ENCODE results near the gene KIT.

Gene KIT

DNA sequence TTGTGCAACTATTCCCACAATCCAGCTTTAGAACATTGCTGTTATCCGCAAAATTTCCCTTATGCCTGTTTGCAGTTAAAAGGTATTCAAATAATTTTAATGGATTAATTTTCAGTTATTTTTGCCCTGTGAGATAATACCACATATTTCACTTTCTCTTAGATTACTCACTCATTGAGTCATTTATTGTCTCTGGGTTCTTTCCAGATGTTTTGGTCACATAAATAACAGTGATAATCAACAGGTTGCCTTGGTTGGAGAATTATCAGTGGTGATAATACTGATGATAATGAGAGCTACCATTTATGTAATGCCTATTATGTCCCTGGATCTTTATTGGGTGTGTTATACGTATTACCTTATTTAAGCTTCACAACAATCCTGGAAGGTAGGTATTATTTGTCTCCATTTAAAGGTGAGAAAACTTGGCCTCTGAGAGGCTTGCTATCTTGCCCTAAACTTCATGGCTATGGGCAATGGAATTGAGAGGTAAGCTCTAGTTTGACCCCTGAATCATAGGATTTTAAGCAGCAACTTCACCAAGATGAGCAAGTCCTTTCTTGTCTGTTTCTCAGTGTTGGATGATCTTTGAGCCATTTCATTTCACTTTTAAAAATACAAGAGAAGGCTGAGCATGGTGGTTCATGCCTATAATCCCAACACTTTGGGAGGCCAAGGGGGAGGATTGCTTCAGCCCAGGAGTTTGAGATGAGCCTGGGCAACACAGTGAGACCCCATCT lies 87.4 kb downstream of the KIT start:
- no peak for DNase-seq (ENCODE audit: low spot score)

DNA sequence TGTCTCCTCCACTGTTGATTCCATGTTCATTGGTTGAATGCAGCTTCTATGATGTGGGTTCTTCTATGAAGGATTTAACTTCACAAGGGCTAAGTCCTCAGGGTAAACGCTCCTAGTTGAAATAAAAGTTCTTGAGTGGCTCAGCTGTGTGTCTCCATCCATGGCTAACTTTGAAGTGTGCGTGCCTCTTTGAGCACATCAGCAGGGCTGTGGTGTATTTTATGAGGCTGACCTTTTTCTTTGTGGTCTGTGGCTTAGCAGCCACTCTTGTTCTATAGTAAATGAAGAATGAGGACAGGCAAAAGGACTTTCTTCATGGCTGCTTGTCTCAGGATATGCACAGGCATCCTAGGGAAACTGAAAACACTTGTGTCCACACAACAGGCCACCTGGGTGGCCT lies 88.5 kb downstream of the KIT start:
- DNase-seq (ENCODE audit: low spot score) = no peak

- DNase-seq (ENCODE audit: low spot score) = no peak
These were observed 92.6 kb downstream of the KIT start for GRCh38 chr4:54750341-54750740.

DNA sequence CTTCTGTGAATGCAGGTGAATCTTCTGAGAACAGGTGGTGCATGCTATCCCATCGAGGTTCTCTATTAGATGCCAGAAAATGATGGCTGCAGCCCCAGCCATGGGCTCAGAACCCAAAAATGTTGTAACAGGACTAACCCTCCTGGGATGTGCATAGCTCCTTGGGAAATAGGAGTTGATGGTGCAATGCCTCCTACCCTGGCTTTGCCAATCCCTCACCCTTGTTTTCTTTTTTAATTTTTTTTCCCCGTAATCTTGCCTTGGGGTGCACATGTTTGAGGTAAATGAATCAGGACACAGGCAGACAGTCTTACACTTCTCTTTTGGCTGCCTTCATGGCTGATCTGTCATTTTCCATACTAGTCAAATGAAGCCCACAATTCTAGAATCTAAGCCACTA lies 96.6 kb downstream of the KIT start:
- no peak for DNase-seq (ENCODE audit: low spot score)

- DNase-seq (ENCODE audit: low spot score) = no peak
These were observed 106.7 kb downstream of the KIT start for GRCh38 chr4:54764476-54764875.

GRCh38 chr4:54767376-54767775 lies 109.6 kb downstream of the KIT start:
- no peak for DNase-seq (ENCODE audit: low spot score)

- DNase-seq (ENCODE audit: low spot score) = no peak
These were observed 115.3 kb downstream of the KIT start for GRCh38 chr4:54773022-54773421.

GRCh38 chr4:54779036-54779435 lies 121.3 kb downstream of the KIT start:
- no peak for DNase-seq (ENCODE audit: low spot score)

DNA sequence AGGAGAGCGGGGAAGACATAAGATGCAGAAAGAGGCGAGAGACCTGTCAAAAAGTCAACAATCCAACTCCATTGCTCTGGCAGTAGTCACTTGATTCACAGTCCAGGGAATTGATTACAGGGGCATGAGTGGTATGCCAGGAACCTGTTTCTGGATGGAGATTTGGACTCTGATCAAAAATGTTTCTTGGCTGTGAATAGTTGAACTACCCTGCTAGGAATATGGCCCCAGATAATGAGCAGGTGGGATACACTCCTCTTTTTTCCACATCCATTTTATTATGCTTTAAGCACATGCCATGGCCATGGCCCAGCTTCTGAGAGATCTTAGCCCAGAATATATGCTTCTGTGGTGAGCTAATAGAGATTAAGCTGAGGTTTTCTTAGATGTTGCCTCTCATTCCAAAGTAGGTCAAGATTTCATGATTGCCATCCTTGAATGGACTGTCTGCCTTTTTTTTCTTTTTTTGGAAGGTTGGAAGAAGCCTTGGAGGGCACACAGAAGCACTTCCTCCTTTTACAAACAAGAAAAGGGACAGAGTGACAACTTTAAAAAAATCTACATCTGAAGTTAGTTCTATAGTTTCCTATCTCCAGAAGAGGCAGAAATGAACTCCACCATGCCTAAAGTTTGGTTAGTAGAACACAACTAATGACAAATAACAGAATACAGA lies 121.9 kb downstream of the KIT start:
- DNase-seq (ENCODE audit: low spot score) = no peak

DNA sequence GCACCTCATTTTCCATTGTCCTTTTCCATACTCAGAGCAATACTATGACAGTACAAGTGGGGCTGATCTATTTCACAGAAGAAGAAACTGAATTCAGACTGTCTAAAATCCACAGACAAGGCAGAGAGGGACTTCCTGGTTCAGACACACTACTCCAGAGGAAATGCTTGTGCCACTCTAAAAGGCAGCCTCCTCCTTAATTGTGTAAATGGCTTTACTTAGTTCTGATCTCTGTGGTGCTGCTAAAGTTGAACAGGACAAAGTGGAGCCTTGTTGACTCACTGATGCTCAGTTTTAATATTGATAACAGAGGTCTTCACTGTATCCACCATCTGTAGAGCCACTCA lies 122.4 kb downstream of the KIT start:
- no peak for DNase-seq (ENCODE audit: low spot score)

DNA sequence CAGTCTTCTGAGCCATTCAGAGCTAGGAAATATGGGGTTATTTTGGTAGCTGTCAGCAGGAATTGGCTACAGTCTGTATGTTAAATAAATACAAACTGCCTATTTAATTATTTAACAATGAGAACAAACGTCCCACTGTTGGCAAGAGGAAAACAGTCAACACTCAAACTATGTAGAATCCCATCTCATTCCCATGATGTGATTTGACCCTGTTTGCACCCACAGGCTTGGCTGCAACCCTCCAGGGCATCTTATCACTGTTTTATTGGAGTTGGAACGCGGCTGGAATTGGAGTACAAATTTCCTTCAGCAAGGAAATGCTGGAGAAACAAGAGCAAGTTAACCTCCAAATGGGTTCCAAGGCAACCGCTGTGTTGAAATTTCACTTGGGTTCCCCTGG lies 124.0 kb downstream of the KIT start:
- no peak for DNase-seq (ENCODE audit: low spot score)

DNA sequence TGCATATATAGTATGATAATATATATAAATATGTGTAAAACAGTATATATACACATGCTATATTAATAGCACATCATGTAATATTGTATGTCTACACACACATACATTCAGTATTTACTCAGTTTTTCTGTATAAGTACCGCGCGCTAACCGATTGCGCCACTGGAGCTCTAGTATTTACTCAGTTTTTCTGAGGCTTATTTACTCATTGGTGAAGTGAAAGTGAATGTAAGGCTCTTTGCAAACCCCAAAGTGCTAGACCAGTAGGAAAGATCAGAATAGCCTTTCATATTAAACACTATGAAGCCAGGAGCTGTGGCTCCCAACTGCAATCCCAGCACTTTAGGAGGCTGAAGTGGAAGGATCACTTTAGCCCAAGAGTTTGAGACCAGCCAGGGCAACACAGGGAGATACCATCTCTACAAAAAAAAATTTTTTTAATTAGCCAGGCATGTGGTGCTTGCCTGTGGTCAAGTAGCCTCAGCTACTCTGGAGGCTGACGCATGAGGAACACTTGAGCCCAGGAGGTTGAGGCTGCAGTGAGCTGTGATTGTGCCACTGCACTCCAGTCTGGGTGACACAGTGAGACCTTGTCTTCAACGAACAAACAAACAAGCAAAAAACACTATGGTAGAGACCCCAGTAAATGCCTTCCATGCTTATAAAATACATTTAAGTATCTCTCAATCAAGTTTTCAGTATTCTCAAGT lies 125.8 kb downstream of the KIT start:
- DNase-seq (ENCODE audit: low spot score) = no peak

GRCh38 chr4:54784161-54784671 lies 126.5 kb downstream of the KIT start:
- no peak for DNase-seq (ENCODE audit: low spot score)
